HG03135 (cell line): ENCODE measurements around the gene PDRG1.
A peak's percentile ranks its signal among the peaks of the same experiment; 100 is the strongest.

Experiments
- ATAC-seq: cut with Tn5 transposase; IDR thresholded peaks from one replicate; pipeline ENCODE4 v1.9.1; 2021; ENCODE audit warnings: mild to moderate bottlenecking, moderate library complexity; ENCODE audit not compliant: unreplicated experiment

PDRG1 gene

DNA sequence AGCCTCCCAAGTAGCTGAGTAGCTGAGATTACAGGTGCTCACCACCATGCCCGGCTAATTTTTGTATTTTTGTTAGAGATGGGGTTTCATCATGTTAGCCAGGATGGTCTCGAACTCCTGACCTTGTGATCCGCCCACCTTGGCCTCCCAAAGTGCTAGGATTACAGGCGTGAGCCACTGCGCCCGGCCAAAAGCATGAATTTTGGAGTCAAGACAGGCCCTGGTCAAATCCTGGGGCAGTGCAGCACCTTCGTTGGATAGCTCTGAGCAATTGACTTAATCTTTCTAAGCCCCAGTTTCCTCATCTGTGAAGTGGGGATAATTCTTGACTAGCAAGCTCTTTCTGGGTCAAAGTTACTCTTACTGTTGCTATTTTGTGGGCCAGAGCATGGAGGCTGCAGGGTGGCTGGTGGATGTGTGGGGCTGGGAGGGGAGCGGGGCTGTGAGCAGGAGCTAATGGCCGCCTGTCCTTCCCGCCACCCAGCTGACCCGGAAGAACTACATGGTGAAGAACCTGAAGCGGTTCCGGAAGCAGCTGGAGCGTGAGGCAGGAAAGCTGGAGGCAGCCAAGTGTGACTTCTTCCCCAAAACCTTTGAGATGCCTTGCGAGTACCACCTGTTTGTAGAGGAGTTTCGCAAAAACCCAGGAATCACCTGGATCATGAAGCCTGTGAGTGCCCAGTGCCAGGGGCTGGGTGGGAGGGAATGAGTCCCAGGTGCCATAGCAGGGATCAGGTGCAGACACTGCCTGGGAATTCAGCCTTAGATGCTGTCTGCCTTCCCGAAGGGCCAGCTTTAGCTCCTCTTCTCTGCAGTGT, 42.4 kb downstream of the PDRG1 start:
- no peak for ATAC-seq

DNA sequence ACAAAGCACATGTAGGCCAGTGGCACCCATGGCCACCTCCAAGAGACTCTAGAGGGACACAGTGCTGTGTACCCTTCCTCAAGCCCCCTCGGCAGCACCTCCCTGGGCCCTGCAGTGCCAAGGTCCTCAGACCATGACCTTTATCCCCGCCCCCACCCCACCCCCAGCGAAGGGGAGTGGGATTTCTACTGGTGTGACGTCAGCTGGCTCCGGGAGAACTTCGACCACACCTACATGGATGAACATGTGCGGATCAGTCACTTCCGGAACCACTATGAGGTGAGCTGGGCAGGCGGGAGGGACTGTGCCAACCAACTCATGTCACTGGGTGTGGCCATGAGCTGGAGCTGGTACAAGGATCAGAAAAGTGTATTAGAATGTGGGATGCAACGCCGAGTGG, 43.4 kb downstream of the PDRG1 start:
- no peak for ATAC-seq

DNA sequence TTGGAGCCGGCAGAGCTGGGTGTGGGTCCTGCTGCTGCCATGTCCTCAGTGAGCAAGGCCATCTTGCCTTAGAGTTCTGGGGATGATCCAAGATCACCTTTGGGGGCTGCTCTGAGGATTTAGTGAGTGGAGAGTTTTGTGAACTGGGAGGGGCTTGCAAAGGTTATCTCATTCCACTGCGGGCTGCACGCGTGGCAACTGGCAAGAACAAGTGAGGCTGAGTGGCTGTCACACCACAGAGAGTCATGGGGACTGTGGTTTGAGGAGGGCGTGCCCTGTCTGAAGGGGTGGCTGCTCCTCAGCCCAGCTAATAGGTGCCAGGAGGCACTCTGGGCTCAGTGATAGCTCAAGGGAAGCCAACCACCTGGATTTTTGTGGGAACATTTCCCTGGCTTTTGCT, 43.8 kb downstream of the PDRG1 start:
- no peak for ATAC-seq

DNA sequence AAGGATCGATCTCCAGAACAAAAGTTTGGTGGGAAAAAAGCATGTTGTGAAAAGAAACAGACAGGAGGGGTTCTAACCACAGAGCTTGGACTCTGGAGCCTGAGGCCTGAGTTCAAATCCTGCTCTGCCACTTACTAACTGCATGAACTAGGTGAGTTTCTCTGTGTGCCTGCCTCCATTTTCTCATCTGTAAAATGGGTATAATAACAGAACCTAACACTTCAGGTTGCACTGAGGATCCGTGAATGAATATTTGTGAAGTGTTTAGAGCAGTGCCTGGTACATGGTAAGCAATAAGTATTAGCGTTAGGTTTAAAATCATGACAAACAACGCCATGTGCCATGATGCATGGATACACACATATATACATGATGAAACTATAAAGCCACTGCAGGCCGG, 44.8 kb downstream of the PDRG1 start:
- ATAC-seq, result no peak

DNA sequence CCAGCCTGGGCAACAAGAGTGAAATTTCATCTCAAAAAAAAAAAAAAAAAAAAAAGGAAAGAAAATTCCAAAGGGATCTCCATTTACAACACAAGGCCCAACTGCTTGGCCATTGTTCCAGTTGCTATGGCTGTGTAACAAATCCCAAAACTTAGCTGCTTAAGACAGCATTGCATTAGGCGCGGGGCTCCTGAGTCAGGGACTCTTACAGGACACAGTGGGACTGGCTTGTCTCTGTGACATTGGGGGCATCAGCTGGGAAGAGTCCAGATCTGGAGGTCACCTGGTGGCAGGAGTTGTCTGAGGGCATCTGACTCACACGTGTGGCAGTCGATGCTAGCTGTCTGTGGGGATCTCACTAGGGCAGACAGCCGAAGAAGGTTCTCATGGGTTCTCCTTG, 45.8 kb downstream of the PDRG1 start:
- no peak for ATAC-seq

DNA sequence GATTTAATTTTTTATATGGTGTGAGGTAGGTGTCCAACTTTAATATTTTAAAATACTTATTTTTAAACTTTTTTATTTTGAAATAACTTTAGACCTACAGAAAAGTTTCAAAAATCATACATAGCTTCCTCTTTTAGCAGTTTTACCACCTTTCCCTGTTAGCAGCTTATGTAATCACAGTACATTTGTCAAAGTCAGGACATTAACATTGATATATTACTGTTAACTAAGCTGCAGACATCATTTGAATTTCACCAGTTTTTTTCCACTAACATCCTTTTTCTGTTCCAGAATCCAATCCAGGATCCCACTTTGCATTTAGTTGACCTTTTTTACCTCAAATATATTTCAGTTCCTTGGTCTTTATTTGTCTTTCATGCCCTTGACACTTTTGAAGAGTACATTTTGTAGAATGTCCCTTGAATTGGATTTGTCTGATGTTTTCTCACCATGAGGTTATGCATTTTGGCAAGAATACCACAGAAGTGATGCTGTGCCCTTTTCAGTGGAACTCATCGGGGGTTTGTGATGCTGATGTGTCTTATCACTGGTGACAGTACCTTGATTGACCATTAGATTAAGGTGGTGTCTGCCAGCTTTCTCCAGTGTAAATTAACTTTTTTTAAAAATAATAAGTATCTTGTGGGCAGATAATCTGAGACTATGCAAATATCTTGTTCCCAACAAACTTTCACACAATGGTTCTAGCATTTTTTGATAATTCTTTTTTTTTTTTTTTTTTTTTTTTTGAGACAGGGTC, 48.0 kb downstream of the PDRG1 start:
- no peak for ATAC-seq

DNA sequence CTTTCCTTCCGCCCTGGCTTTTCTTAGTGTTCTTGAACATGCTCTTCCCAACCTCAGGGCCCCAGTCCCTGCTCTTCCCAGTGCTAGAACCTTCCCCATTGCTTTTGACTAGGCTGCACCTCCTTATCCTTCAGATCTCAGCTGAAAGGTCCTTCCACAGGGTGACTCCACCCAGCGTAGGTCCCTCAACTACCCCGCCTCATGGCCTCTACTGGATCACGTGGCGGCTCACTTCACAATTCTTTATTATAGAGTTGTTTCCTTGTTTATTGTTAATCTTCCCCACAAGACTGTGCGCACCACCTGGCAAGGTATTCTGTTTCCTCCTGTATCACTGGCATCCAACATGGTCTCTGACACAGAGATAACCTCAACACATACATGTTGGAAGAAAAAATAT, 50.2 kb downstream of the PDRG1 start:
- ATAC-seq, result no peak

DNA sequence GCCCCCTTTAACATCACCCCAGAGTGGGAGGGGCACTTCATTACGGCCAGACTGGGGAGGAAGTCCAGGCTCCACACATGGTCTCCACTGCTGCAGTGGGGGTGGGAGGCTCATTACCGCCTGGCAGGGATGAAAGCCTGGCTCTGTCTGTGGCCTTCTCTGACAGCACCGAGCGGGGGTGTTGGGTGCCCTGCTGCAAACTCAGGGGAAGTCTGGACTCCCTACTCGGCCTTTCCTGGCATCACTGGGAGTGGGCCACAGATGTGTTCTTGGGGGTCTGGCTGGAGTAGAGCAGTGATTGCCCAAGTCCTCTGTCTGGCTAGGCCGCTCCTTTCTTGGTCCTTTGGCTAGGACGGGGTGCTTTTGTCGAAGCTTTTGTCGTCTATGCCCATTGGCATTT, 54.3 kb downstream of the PDRG1 start:
- ATAC-seq, result no peak

DNA sequence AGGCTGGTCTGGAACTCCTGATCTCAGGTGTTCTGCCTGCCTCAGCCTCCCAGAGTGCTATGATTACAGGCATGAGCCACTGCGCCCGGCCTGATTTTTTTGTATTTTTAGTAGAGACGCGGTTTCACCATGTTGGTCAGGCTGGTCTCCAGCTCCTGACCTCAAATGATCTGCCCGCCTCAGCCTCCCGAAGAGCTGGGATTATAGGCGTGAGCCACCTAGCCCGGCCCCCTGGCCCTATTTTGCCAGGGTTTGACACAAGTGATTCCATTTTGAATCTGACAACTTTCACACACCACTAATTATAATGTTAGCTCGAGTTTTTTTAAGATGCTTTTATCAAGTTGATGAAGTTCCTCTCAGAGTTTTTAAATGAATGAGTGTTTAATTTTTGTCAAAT, 55.8 kb downstream of the PDRG1 start:
- ATAC-seq, result no peak

DNA sequence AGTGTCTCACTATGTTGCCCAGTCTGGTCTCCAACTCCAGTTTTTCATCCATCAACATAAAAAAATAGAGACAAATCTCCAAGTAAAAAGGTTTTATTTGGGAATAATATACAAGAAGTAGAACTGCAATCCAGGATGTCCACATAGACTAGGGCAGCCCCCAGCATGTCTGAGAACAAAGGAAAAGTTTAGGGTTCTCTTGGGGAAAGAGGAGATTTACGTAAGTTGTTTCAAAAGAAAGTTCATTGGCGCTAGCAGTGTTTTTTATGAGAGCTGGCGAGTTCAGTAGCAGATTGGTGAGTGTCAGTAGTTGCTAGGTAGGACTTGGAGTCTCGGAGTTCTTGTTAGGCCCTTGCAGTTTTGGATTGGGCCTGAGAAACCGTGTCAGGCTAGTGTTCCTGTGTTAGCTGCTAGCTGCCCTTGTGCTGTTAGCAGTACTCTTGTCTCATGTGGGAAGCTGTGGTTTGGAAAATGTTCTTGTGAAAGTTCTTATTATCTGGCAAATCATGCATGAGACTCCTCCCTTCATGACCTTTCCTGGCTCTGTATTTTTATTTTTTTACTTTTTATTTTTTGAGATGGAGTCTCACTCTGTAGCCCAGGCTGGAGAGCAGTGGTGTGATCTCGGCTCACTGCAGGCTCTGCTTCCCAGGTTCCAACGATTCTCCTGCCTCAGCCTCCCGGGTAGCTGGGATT, 56.7 kb downstream of the PDRG1 start:
- ATAC-seq, result peak; percentile 98
